Subcutaneous abdominal adipose tissue (tissue), 5 donors: ENCODE results near the gene ASIC1.

Experiments used
- H3K27ac ChIP-seq: one replicate; pipeline ENCODE4 v1.7.0; 2013; ENCODE audit warnings: low read depth, mild to moderate bottlenecking, inconsistent platforms, low read length, moderate library complexity
- H3K27me3 ChIP-seq, 5 donors: one replicate each; pipeline ENCODE4 v1.7.0; 2013; ENCODE audit warnings: low read length in 5 of 5, inconsistent platforms in 1 of 5; ENCODE audit not compliant: control insufficient read depth in 5 of 5, insufficient read depth in 4 of 5
- H3K36me3 ChIP-seq, 5 donors: one replicate each; pipeline ENCODE4 v1.7.0; 2013; ENCODE audit warnings: low read length in 5 of 5; ENCODE audit not compliant: control insufficient read depth in 5 of 5, insufficient read depth in 5 of 5
- H3K4me1 ChIP-seq, 5 donors: one replicate each; pipeline ENCODE4 v1.7.0; 2013; ENCODE audit warnings: low read length in 5 of 5, mild to moderate bottlenecking in 3 of 5, moderate library complexity in 1 of 5; ENCODE audit not compliant: control insufficient read depth in 5 of 5, insufficient read depth in 5 of 5
- H3K4me3 ChIP-seq, 5 donors: one replicate each; pipeline ENCODE4 v1.7.0; 2013; ENCODE audit warnings: low read length in 5 of 5, low read depth in 1 of 5
- H3K9ac ChIP-seq, 5 donors: one replicate each; pipeline ENCODE4 v1.7.0; 2013; ENCODE audit warnings: low read length in 5 of 5, mild to moderate bottlenecking in 4 of 5, moderate library complexity in 3 of 5
- H3K9me3 ChIP-seq, 5 donors: one replicate each; pipeline ENCODE4 v1.7.0; 2013; ENCODE audit warnings: low read length in 5 of 5; ENCODE audit not compliant: control insufficient read depth in 5 of 5
- donor health status: healthy.
- donor health status: healthy.
- donor health status: healthy.
- donor health status: healthy.
- donor health status: healthy.

The ASIC1 gene

GRCh38 chr12:50039151-50039835, 18.1 kb upstream of the ASIC1 start:
- peaks cover 0 to 2% (median 0%) of the 10 kb centered on the region in 5 donors for H3K27me3 ChIP-seq
- no peaks in the 10 kb centered on the region for H3K36me3 ChIP-seq
- H3K9me3 ChIP-seq = no peaks in the 10 kb centered on the region
- H3K9ac ChIP-seq = peak overlapping the region in 1 of 5 donors; percentile 41
- no peak overlapping the region for H3K4me3 ChIP-seq
- no peak overlapping the region for H3K27ac ChIP-seq
- H3K4me1 ChIP-seq = no peaks in the 10 kb centered on the region

- Histone ChIP-seq H3K9ac (no peak overlapping the region), H3K27me3 (peaks cover 0 to 2% (median 0%) of the 10 kb centered on the region in 5 donors), H3K4me1 (no peaks in the 10 kb centered on the region), H3K36me3 (no peaks in the 10 kb centered on the region), H3K9me3 (no peaks in the 10 kb centered on the region), H3K27ac (no peak overlapping the region), H3K4me3 (no peak overlapping the region)
Measured at GRCh38 chr12:50040657-50041056, 16.7 kb upstream of the ASIC1 start.

DNA sequence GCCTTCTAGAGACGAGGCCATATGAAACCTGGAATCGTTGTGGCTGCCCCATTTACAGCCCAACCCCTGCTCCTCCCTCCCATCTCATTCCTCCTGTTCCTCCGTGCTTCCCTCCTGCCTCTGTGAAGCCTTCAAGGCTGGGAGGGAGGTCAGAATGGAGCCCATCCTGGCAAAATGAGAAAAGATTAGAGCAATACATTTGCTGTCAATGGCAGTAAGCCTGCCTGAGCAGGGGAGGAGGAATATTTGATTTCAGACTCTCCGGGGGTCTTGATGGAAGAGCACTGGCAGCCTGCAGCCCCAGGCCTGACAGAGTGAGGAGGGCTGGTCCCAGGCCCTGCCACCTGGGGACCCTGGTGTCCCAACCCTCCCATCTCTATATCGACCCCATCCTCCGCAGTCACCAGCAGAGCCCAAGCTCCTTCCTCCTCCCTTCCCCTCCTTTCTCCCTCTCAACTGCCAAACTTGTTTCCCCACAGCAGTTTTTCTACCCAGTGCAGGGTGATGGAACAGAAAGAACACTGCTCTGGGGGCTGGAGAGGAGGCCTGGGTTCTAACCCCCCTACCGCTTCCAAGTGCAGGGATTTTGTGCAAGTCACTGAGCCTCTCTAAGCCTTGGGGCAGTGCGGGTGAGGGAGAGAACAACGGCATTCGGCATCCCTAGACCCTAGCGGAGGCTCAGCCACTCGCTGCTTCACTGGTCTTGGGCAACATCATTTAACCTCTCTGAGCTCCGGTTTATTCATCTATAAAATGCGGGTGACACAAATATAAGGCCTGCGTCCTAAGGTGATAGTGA, 16.1 kb upstream of the ASIC1 start:
- no peak overlapping the region for H3K27ac ChIP-seq
- H3K4me1 ChIP-seq = no peaks in the 10 kb centered on the region
- no peaks in the 10 kb centered on the region for H3K9me3 ChIP-seq
- H3K36me3 ChIP-seq = no peaks in the 10 kb centered on the region
- H3K27me3 ChIP-seq = peaks cover 0 to 2% (median 0%) of the 10 kb centered on the region in 5 donors
- H3K9ac ChIP-seq = no peak overlapping the region
- H3K4me3 ChIP-seq = no peak overlapping the region

GRCh38 chr12:50041962-50042361, 15.4 kb upstream of the ASIC1 start:
- Histone ChIP-seq H3K27ac (no peak overlapping the region), H3K4me1 (no peaks in the 10 kb centered on the region), H3K4me3 (no peak overlapping the region), H3K9me3 (no peaks in the 10 kb centered on the region), H3K9ac (no peak overlapping the region), H3K27me3 (peaks cover 0 to 2% (median 0%) of the 10 kb centered on the region in 5 donors), H3K36me3 (no peaks in the 10 kb centered on the region)

- Histone ChIP-seq H3K9me3 (no peaks in the 10 kb centered on the region), H3K36me3 (no peaks in the 10 kb centered on the region), H3K4me3 (no peak overlapping the region), H3K9ac (no peak overlapping the region), H3K4me1 (no peaks in the 10 kb centered on the region), H3K27me3 (peaks cover 0 to 2% (median 0%) of the 10 kb centered on the region in 5 donors), H3K27ac (no peak overlapping the region)
Measured at GRCh38 chr12:50042693-50043092, 14.7 kb upstream of the ASIC1 start.

GRCh38 chr12:50043308-50043707, 14.1 kb upstream of the ASIC1 start:
- Histone ChIP-seq H3K4me1 (no peaks in the 10 kb centered on the region), H3K27ac (no peak overlapping the region), H3K9me3 (no peaks in the 10 kb centered on the region), H3K27me3 (peaks cover 0 to 2% (median 0%) of the 10 kb centered on the region in 5 donors), H3K36me3 (no peaks in the 10 kb centered on the region), H3K9ac (no peak overlapping the region), H3K4me3 (no peak overlapping the region)

- Histone ChIP-seq H3K27ac (no peak overlapping the region), H3K9ac (no peak overlapping the region), H3K4me3 (no peak overlapping the region), H3K4me1 (no peaks in the 10 kb centered on the region), H3K9me3 (no peaks in the 10 kb centered on the region), H3K36me3 (no peaks in the 10 kb centered on the region), H3K27me3 (peaks cover 0 to 2% (median 0%) of the 10 kb centered on the region in 5 donors)
Measured at GRCh38 chr12:50043854-50044253, 13.5 kb upstream of the ASIC1 start.

DNA sequence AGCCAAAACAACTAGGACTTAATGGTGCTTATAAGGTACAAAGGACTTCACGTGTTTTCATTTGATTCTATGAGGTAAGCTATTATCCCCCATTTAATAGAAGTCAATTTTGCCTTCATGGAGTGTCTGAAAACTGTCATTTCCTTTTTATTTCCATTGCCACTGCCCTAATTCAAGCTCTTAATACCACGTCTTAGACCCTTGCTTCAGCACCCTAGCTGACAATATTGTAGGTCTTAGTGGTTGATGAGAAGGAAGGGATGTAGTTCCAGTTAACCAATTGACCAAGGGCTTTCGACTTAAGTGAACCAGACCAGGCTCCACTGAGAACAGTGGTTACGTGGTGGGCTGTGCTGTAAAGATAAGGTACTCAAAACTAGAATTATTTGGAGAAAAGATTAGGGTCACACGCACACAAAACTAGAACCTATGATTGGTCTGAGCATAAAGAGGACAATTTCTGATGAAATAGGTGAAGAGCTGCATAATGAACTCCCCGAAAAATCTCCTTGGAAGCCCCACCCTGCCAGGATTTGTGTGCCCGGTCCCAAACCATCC, 9.6 kb upstream of the ASIC1 start:
- Histone ChIP-seq H3K4me1 (peaks cover 0 to 9% (median 6%) of the 10 kb centered on the region in 5 donors), H3K27me3 (peaks cover 0 to 3% (median 0%) of the 10 kb centered on the region in 5 donors), H3K4me3 (no peak overlapping the region), H3K27ac (no peak overlapping the region), H3K36me3 (no peaks in the 10 kb centered on the region), H3K9ac (no peak overlapping the region), H3K9me3 (no peaks in the 10 kb centered on the region)

- no peak overlapping the region for H3K9ac ChIP-seq
- no peaks in the 10 kb centered on the region for H3K9me3 ChIP-seq
- peaks cover 0 to 9% (median 7%) of the 10 kb centered on the region in 5 donors for H3K4me1 ChIP-seq
- H3K36me3 ChIP-seq = no peaks in the 10 kb centered on the region
- no peak overlapping the region for H3K27ac ChIP-seq
- H3K27me3 ChIP-seq = peaks cover 0 to 3% (median 0%) of the 10 kb centered on the region in 5 donors
- H3K4me3 ChIP-seq = no peak overlapping the region
Measured at GRCh38 chr12:50049254-50050118, 7.9 kb upstream of the ASIC1 start.
